Stimulated activated CD4-positive, alpha-beta T cell treated with anti-CD3 and anti-CD28 coated beads, Interleukin-4, amount 100 ng/mL, for 24 hours (primary cell): Measurements from ENCODE around the gene ATXN7L1.
"Not testable (repeated sequence)": the region's sequence is repeated elsewhere in the genome, so short reads cannot be mapped to it uniquely, and the experiment has no call there.

Experiments used
- DNase-seq: peaks from one replicate; pipeline ENCODE4 v3.0.0-alpha.2; 2020

The ATXN7L1 gene

DNA sequence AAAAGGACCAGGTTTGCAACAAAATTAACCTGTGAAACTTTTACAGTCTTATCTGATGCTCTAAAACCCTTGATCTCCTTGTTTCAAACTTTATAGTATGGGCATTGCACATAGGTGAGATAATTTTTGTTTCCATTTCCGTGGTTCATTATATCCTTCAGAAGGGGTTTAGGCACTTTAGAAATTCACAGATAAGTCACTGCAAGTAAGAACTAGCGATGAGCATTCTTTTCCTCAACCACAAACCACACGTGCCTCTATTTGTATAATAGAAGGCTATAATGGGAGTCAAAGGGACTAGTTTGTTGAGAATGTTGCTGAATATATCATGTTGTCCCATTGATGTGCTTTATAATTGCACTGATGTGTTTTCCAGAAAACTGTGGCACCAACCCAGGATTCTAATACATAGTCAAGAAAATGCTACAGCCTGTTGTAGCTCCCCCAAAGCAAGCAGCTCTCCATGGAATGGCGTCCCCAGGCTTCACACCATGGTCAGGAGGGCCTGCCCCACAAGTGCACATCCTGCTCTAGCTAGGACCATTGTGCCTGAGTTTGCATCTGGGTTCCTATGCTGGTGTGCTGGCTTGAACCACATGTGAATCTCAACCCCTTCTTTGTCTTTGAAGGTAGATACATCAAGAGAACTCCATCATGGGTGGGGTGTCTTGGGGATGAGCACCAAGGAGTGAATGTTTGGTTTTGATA, 14.0 kb upstream of the ATXN7L1 start:
- DNase-seq = peak; percentile 62

DNA sequence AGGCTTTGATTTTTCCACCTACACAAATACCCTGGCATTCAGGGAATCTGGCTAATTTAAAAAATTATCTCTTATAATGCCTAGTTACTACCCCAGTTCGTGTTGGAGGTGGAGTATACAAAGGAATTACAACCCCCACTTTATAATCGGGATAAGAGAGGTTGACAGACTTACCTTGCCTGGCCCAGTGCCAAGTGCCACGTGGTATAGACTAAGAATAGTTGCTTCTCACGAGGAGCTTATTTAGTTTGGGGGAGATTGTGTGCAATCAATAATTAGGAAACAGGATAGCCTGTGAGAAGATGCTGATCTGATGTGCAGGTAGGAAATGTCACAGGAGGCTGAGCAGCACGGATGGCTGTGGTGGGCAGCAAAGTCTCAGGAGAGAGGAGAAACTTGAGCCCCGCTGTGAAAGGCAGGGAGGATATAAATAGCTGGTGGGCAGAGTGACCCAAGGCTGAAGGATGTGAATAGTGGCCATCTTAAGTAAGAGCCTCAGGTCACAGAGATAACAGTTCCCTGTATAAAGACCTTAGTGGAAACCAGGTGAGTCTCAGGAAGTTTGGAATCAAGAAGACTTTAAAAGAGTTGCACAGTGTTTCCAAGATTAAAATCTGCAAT, 11.3 kb upstream of the ATXN7L1 start:
- no peak for DNase-seq

- no peak for DNase-seq
Measured at GRCh38 chr7:105886776-105887175, 10.4 kb upstream of the ATXN7L1 start.

DNA sequence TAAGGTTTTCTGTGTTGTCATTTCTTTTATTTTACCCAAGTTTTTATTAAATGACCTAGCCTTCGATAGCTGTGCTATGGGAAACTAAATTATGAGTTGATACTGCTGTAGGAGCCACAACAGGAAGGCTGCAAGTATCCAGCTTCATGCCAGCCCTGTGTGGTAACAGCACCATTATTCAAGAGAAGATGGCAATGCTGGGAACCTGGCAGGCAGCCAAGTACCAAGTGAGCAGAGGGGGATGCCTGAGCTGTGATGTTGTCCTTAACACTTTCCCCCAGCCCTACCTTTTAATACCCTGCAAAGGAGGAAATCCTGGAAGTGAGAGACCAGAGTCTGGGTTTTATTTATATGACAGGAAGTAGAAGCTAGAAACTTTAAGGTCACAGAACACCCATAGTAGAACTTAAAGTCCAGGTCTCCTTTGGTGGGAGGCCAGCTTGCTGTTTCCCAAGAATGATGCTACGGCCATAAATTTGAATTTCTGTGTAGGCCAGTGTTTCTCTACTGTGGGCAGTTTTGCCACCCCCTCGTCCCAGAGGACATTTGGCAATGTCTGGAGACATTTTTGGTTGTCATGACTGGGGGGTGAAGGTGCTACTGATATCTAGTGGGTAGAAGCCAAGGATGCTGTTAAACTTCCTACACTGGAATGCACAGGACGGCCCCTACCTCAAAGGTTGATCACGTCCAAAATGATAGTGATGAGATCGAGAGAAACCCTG, 9.2 kb upstream of the ATXN7L1 start:
- DNase-seq = no peak

DNA sequence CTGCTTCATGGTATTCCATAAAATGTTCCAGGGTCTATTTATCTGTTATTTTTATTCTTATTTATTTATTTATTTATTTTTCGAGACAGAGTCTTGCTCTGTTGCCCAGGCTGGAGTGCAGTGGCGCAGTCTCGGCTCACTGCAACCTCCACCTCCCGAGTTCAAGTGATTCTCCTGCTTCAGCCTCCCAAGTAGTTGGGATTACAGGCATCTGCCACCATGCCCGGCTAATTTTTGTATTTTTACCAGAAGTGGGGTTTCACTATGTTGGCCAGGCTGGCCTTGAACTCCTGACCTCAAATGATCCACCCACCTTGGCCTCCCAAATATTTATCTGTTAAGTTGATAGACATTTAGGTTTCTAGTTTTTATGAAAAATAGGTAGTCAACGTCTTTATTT, 6.8 kb upstream of the ATXN7L1 start:
- DNase-seq = not testable (repeated sequence)

DNA sequence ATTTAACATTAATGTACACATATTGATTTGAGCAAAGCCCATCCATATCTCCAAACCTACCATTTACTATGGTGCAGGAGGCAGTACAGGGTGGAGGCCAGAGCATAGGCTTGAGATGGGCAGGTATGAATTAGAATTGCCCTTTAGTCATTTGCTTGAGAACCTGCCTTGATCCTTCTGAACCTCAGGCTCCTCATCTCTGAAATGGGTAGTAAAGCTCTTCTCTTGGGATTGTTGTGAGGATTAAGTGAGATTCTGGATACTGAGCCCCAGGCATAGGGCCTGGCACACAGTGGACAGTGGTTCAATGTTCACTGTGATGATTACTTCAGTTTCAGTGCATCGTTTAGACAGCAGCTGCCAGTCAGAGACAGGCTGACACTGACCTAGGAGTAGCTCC, 5.0 kb upstream of the ATXN7L1 start:
- no peak for DNase-seq

DNA sequence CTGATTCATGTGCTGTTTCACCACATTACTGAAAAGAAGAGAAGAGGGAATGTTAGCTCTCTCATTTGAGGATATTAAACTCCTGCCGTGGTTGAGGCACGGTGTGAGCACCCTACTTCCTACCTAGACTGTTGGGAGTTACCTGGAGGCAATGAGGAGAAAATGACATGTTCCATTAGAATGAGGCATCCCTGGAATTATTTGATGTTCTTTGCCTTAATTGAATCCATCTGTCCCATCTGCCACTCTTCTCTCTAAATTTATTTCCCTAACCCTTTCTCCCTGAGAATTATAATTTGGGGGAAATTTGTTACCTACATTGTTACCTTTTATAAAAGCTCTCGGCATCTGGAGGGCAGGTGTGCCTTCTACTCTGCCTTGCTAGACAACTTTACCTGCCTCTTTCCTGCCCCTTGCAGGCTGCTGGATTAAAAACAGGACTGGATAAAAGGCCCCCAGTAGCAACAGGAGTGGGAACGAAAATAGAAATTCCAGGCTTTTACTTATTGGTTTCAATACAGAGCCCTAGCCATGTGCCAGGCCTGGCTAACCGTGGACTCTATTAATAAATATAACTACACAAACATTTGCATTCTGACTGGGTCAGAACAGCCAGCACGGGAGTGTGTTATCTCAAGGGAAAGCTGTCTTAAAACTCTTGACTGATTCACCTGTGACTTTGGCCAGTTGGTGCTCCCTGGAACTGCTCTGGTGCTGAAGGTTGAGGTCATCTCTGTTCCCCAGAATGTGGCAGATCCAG, 4.4 kb upstream of the ATXN7L1 start:
- no peak for DNase-seq

- no peak for DNase-seq
Measured at GRCh38 chr7:105879782-105880181, 3.4 kb upstream of the ATXN7L1 start.

DNA sequence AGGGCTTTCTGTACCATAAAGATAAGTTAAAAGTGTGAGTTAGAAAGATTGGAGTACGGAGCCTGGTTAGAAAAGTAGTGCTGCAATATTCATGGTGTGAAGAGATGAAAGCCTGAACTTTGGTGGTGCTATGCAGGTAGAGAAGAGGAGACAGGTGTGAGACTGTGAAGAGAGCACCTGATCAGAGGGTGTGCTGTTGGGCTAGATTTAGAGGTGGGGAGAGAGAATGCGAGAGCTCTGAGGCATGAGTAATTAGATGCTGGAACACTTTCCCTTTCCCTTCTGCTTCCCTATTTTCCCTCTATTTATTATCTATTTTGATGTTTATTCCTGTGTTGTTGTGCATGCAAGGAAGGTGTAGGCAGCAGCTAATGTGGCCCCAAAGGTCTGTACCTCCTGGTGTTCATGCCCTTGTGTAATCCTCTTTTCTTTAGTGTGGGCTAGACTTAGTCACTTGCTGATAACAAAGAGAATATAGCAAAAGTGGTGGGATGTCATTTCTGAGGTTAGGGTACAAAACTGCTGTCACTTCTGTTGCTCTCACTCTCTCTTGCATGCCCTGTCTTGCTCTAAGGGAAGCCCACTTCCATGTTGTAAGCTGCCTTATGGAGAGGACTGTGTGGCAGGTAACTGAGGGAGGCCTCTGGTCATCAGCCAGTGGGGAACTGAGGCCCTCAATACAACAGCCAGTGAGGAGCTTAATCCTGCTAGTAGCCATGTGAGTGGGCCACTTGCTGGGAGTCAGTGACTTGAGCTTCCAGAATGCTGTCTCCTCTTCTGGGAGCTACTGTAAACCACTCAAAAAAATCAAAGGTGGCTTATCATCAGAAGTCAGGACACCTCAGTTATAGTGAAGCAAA, 2.6 kb upstream of the ATXN7L1 start:
- DNase-seq = no peak

GRCh38 chr7:105877736-105878135, 1.3 kb upstream of the ATXN7L1 start:
- no peak for DNase-seq

GRCh38 chr7:105876964-105877601, 684 bp upstream of the ATXN7L1 start:
- no peak for DNase-seq

DNA sequence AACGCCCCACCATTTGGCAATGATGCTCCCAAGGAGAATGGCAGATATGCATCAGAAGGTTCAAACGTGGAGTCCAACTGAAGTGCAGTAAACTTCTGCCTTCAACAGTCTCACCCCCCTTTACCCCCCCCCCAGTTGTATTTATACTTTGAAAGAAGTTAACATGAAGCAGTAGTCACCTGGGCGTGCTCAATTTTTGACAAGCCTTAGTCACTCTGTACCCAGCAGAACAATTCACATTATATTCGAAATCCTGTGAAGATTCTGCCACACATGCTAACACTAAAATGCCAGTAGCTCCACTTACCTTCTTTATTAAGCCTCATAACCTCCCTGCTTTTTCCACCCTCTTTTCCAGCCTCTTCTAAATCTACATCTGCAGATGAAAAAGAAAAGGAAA, 894 bp downstream of the ATXN7L1 start:
- no peak for DNase-seq

DNA sequence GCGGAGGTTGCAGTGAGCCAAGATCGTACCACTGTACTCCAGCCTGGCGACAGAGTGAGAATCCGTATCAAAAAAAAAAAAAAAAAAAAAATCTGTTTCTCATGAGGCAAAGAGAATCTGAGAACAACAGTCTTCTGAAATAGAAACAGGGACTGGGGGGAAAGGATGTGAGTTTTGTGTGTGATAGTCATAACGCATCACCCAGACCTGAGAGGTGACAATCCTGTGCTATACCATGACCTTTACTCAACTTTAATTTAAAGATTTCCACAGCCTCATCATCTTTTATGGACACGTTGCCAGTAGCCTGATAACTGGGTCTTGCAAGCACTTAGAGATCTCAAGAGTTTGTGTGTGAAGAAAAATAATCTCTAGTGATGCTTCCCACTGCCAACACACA, 2.3 kb downstream of the ATXN7L1 start:
- DNase-seq = no peak

- no peak for DNase-seq
Measured at GRCh38 chr7:105872491-105872890, 3.9 kb downstream of the ATXN7L1 start.

DNA sequence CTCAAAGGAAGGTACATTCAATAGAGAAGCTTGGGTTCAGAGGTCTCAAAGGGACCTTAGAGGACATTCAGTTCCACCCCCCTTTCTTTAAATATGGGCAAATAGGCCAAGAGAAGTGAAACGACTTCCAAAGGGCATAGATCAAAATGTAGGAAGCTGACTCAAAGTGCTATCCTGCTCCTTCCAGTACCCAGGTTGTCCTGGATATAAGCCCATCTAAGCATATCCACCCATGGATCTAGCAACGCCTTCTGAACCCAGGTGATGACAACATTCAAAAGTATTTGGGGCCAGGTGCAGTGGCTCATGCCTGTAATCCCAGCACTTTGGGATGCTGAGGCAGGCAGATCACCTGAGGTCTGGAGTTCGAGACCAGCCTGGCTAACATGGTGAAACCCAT, 5.3 kb downstream of the ATXN7L1 start:
- no peak for DNase-seq

- no peak for DNase-seq
Measured at GRCh38 chr7:105866102-105866801, 10.1 kb downstream of the ATXN7L1 start.

DNA sequence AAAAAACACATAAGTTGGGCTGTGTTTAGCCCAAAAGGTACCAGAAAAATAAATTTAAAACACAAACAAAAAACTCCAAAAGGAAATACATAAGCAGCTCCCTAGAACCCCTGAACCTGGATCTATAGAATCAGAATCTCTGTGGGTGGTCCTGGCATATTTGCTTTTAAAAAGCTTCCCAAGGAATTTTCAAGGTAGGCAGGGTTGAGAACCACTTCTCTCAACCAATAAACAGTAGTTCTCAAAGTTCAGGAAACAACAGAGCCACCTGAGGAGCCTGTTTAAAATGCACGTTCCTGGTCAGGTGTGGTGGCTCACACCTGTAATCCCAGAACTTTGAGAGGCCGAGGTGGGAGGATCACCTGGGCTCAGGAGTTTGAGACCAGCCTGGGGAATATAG, 12.5 kb downstream of the ATXN7L1 start:
- DNase-seq = no peak

- DNase-seq = no peak
Measured at GRCh38 chr7:105862770-105863169, 13.6 kb downstream of the ATXN7L1 start.

GRCh38 chr7:105862276-105862675, 14.1 kb downstream of the ATXN7L1 start:
- DNase-seq = no peak

DNA sequence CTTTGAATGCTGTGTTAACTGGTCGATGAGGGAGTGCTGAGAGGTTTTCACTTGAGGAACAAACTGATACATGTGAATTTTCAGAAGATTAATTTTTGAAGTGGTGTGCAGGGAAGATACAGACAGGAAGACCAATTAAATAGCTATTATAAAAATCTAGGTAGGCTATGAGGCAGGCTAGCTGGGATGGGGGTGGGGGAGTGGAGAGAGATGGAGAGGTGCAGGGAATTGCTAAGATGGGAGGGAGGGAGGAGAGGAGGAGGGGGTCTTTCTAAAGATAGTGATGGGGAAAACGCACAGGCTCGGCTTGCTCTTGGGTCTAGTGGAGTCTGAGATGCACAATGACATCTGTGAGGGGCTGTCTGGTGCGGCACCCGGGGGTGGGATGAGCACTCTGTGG, 15.2 kb downstream of the ATXN7L1 start:
- DNase-seq = no peak

DNA sequence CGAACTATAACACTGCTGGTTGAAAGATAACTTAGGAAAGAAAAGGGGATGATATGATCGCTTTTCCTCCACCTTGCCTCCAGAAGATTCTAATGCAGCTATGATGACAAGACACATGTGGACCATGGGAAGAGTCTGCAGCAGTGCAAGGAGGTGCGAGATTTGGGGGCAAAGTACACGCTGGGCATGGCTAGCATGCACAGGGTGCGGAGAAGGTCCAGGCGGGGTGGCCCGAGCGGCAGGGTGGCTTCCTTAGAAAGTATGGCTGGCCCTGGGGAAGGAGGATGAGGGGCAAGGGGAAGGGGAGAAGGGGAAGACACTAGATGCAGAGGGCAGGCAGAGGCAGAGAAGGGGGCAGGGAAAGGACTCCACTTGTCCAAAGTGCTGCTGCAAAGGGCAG, 15.6 kb downstream of the ATXN7L1 start:
- DNase-seq = no peak
